Measurements from ENCODE around the gene PRKCSH.
A peak's percentile ranks its signal among the peaks of the same experiment; 100 is the strongest.
"Not testable (repeated sequence)": the region's sequence is repeated elsewhere in the genome, so short reads cannot be mapped to it uniquely, and the experiment has no call there.

The PRKCSH gene

DNA sequence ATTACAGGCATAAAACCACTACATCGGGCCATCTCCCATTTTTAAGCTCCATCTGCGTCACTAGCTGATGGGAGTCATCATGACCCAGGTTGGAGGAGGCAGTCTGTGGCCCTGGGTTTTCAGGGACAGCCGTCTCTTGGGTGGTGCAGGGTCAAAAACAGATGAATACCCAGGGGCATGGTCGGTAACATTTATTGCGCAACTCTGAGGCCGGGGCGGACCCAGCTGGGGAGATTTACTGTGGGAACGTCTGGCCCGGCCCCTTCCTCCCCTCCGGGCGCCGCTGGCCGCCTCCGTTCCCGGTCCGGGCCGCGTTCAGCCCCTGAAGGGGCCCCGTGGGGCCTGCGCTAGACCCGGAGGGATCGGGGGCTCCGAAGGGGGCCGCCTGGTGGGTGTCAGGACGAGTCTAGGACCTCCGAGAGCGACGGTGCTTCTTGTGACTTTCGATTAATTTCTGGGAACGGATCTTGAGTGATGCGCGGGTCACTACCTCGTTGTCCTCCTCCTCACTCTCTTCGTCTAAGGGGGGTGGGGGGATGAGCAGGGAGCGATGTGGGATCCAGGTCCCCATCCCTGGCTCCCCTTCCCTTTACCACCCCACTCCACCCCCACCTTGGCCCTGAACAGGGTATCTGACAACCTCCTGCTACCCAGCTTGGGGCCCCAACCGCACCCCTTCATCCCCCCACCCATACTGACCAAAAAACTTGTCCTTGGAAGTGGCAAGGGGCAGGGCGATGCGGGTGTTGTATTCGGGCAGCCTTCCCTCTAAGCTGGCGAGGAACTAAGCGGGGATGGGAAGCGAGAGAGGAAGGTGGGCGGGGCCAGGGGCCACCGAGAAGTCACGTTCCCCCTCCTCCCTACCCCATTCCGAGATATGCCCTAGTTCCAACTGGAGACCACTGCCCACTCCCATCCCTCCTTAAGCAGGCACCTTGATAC, 14.7 kb upstream of the PRKCSH start:
- DNase-seq (ENCODE audit: low read depth), result peak; percentile 65

GRCh38 chr19:11421371-11422098, 13.9 kb upstream of the PRKCSH start:
- DNase-seq (ENCODE audit: low read depth), result peak; percentile 16

- peak; percentile 20 for DNase-seq (ENCODE audit: low read depth)
These were observed 13.0 kb upstream of the PRKCSH start for GRCh38 chr19:11422163-11423065.

DNA sequence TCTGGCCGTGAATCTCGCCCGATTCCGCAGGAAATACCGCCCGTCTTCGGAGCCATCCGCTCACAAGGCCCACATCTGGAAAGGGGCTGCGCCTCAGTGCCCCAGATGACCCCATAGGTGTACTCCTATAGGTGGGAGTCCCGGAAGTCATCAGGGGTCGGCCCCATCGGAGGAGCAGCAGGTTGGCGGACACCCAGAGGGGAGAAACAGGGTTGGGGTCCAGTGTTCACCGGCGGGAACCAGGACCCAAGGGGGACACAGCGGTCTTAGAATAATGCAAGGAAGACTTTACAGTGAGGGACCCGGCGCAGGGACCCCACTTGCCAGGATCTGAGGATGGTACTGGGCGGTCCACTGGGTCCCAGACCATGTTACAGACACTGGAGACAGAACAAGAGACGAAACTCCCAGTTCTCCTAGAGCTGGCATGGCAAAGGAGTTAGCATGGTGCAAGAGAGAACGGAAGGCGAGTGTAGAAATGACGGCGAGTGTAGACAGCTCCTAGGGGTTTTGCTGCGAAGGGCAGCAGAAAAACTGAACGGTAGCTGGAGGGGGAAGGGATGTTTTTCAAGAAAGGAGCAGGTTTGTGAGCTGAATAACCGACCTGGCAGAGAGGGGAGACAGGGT, 12.2 kb upstream of the PRKCSH start:
- DNase-seq (ENCODE audit: low read depth), result no peak

- no peak for DNase-seq (ENCODE audit: low read depth)
These were observed 11.6 kb upstream of the PRKCSH start for GRCh38 chr19:11423791-11424181.

- no peak for DNase-seq (ENCODE audit: low read depth)
These were observed 9.5 kb upstream of the PRKCSH start for GRCh38 chr19:11425719-11426457.

- no peak for DNase-seq (ENCODE audit: low read depth)
These were observed 8.8 kb upstream of the PRKCSH start for GRCh38 chr19:11426656-11427055.

DNA sequence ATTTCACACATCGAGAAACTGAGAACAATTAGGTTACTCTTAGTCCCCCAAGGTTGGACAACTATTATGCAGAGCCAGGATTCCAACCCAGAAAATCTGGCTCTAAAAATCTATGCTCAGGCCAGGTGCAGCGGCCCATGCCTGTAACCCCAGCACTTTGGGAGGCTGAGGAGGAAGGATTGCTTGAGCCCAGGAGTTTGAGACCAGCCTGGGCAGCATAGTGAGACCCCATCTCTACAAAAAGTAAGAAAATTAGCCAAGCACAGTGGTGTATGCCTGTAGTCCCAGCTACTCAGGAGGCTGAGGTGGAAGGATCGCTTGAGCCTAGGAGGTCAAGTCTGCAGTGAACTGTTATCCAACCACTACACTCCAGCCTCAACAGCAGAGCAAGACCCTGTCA, 1.9 kb upstream of the PRKCSH start:
- DNase-seq (ENCODE audit: low read depth), result not testable (repeated sequence)

DNA sequence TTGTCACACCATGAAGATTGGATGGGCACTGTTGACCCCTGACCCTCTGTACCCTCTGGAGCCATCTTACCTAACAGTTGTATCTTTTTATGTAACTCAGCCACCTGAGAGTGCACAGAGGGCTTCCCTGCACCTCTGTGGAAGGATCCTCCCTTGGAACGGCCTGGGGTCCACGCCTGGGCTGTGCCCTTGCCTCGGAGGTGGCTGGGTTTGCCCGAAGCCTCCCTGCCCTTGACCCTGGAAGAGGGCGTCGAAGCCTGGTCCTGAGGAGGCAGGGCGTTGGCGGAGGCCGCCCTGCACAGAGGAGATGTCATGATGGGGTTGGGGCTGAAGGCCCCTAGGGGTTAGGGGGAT, 755 bp upstream of the PRKCSH start:
- DNase-seq (ENCODE audit: low read depth), result no peak

DNA sequence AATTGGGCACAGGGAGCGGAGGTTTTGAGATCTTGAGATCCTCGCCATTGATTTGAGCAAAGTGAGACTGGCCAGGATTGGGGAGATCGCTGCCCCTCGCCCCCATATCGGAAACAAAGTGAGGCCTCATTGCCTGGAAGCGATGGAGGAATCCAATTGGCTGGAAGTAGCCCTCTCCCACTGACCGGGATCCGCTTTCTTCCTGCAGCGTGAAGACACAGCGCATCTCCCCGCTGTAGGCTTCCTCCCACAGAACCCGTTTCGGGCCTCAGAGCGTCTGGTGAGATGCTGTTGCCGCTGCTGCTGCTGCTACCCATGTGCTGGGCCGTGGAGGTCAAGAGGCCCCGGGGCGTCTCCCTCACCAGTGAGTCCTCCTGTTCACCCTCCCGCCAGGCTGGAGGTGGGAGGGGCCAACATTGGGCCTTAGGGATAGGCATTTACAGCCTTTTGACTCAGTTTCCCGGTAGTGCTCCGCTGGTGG, 438 bp downstream of the PRKCSH start:
- DNase-seq (ENCODE audit: low read depth), result peak; percentile 36

GRCh38 chr19:11437955-11438354, 2.5 kb downstream of the PRKCSH start:
- no peak for DNase-seq (ENCODE audit: low read depth)

DNA sequence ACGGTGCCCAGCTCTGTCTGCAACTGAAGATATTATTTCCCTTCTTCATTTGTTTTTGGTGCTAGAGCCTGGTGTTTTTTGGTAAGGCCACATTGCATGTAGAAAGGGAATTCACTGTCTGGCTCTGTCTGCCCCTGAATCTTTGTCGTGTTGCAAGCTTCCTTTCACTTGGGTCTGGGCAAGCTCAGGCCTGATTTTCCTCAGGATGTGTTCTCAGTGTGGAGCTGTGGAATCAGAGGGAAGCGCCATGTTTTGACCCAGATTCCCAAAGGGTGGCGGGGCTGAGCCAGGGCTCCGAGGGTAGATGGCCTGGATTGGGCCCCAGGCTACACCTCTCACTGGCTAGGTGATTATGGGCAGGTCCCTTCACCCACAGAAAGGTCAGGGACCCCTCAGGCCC, 8.6 kb downstream of the PRKCSH start:
- no peak for DNase-seq (ENCODE audit: low read depth)

GRCh38 chr19:11445141-11445540, 9.7 kb downstream of the PRKCSH start:
- no peak for DNase-seq (ENCODE audit: low read depth)

DNA sequence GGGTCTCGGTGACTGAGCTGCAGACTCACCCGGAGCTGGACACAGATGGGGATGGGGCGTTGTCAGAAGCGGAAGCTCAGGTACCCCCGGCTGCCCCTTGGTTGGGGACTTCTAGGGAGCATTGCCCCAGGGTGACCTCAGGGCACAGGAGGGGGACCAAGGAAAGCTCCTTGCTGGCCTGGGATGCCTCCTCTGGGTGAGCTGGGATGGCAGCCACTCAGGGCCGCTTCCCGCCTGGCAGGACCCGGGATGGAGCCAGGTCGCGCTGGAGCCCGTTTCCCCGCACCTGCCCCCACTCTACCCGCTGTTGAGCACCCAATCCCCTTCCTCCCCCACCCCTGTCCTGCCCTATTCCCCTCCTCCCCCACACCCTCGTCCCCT, 10.8 kb downstream of the PRKCSH start:
- no peak for DNase-seq (ENCODE audit: low read depth)

DNA sequence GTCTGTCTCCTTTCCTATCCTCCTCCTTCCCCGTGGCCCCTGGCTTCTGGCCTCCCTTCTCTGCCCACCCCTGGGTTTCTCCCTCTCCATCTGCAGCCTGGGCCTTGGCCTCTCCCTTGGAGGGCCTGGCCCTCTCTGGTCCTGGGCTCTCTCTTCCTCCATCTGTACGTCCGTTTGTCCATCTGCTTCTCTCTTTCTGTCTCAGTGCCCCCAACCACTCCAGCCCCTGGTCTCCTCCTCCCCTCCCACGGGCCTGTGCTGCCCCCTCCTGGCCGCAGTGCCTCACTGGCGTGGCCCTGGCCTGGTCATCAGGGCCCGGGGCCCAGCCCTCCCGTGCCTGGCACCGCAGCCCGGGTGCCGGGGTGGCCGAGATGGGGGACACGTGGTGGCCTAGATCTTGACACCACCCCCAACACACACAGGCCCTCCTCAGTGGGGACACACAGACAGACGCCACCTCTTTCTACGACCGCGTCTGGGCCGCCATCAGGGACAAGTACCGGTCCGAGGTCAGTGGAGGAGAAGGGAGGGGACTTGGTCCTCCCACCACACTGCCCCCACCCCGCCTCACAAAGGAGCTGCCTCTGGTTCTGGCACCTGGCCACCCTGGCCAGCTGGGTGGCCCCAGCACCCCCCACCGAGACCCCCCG, 11.3 kb downstream of the PRKCSH start:
- DNase-seq (ENCODE audit: low read depth), result no peak

DNA sequence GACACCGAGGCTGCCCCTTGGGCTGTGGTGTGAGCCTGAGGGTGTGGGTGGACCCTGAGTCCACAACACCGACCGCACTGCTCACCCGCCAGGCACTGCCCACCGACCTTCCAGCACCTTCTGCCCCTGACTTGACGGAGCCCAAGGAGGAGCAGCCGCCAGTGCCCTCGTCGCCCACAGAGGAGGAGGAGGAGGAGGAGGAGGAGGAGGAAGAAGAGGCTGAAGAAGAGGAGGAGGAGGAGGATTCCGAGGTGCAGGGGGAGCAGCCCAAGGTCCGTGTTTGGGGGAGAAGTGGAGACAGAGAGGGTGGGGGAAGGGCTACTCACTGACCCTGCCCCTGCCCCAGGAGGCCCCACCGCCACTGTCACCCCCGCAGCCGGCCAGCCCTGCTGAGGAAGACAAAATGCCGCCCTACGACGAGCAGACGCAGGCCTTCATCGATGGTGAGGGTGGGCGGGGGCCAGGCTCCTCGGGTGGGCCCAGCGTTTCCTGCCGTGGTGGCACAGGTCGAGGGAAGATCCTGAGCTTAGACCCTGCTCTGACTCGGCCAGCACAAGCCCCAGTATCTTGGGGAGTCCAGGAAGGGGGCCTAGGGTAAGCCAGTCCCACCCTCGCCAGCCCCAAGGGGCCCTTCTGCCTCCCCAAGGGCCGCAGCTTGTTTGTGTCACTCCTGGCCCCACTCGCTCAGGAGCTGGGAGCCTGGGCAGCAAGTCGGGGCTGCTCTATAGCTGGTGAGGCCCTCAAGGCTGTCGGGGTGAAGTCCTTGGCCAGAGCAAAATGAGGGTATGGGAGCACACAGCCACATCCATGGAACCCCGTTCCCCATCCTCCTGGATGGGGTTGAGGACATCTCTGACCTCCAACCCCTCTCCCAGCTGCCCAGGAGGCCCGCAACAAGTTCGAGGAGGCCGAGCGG, 12.2 kb downstream of the PRKCSH start:
- no peak for DNase-seq (ENCODE audit: low read depth)

DNA sequence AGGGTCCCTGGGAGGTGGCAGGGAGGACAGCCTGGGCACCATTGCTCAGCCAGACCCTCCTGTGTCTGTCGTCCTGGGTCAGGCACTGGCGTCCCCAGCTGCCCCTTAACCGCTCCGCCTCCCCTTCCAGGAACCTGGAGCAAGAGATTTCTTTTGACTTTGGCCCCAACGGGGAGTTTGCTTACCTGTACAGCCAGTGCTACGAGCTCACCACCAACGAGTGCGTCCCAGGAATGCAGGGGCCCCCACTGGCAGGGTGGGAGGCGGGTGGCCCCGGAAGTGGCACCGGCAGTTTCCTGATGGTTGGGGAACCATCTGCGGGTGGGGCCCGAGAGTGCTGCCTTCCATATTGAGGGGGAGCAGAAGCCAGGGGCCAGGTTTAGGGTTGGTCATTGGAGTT, 13.0 kb downstream of the PRKCSH start:
- DNase-seq (ENCODE audit: low read depth), result no peak

DNA sequence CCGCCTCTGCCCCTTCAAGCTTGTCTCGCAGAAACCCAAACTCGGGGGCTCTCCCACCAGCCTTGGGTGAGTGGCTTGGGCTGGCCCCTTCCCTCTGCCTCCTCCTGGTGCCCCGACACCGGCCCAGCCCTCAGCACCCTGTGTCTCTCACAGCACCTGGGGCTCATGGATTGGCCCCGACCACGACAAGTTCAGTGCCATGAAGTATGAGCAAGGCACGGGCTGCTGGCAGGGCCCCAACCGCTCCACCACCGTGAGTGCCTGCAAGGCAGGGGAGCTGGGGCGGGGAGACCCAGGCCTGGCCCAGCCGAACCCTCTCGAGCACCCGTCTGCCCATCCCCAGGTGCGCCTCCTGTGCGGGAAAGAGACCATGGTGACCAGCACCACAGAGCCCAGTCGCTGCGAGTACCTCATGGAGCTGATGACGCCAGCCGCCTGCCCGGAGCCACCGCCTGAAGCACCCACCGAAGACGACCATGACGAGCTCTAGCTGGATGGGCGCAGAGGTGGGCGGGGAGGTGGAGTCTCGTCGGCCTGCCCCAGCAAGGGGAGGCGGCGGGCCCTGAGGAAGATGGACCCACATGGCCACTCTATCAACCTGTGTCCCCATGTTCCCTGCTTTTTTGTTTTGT, 13.6 kb downstream of the PRKCSH start:
- DNase-seq (ENCODE audit: low read depth), result no peak

Measured in amniotic epithelial cell (primary cell).